GM21786 (cell line): Measurements from ENCODE around the gene TCIRG1.

Experiments
- ATAC-seq: cut with Tn5 transposase; IDR thresholded peaks from one replicate; pipeline ENCODE4 v1.9.1; 2021; ENCODE audit not compliant: unreplicated experiment

TCIRG1 gene

DNA sequence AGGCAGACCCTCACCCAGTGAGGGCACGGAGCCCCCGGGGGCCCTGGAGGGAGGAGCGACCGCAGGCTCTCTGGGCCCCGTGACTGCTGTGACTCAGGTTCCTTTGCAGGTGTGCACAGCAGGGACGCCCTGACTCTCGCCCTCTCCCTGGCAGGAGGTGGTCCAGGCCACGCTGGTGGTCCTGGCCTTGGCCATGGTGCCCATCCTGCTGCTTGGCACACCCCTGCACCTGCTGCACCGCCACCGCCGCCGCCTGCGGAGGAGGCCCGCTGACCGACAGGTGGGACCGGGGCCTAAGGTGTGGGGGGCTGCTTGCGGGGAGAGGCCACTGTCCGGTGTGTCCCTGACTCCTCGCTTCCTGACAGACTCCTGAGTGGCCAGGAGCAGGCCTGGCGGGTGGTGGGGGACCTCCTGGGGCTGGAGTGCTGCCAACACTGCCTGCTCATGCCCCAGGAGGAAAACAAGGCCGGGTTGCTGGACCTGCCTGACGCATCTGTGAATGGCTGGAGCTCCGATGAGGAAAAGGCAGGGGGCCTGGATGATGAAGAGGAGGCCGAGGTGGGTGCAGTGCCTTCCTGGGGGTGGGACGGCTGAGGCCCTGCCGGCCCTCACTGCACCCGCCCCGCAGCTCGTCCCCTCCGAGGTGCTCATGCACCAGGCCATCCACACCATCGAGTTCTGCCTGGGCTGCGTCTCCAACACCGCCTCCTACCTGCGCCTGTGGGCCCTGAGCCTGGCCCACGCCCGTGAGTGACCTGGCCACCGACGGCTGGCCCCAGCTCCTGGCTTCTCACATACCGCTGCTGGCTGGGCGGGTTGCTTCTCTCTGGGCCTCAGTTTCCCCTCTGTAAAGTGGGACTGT lies 10.9 kb downstream of the TCIRG1 start:
- ATAC-seq = no peak

DNA sequence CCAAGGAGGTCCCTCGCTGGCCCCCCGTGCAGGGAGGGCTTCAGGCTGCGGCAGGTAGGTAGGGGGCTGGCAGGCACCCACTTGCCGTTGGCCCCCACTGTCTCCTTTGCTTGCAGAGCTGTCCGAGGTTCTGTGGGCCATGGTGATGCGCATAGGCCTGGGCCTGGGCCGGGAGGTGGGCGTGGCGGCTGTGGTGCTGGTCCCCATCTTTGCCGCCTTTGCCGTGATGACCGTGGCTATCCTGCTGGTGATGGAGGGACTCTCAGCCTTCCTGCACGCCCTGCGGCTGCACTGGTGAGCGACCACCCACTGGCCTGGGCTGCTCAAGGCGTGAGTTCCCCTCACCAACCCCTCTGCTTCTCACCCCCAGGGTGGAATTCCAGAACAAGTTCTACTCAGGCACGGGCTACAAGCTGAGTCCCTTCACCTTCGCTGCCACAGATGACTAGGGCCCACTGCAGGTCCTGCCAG lies 11.6 kb downstream of the TCIRG1 start:
- no peak for ATAC-seq

DNA sequence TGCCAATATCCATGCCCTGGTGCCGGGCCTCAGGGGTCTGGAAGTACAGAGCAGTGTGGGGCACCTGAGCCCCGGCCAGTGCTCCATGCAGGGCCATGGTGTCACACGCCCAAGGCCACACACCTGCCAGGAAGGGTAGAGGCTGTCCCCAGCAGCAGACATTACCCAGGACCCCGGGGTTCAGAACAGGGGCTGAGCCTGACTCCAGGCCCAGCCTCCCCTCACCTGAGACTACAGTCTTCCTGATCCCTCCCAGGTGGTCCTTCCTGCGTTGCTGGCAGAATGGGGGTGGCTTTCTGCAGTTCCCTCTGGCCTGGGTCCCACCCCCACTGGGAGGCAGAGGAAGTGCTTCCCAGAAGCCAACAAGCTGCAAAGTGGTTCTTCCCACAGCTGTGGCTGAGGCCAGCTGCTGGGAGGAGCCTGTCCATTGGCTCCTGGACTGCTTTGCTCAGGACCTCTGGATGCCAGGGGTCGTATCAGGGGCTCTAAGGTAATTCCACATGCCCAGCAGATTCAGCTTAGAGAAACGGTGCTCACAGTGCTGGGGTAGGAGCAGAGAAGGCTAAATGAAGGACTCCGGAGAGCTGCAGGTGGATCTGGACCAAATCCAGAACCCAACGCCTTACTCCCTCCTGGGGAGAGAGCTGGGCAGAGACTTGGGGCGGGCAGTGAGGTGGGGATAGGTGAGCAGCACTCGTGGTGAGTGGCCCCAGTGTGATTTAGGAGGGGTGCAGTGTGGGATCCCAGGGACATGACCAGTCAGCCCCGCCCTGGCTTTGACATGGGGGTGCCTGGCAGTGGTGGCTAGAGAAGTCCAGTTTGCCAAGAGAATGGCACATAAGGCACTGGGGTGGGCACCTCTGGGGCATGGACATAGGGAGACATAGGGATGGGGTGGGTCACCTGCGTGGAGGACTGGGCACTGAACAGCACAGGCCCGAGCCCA lies 12.6 kb downstream of the TCIRG1 start:
- no peak for ATAC-seq

DNA sequence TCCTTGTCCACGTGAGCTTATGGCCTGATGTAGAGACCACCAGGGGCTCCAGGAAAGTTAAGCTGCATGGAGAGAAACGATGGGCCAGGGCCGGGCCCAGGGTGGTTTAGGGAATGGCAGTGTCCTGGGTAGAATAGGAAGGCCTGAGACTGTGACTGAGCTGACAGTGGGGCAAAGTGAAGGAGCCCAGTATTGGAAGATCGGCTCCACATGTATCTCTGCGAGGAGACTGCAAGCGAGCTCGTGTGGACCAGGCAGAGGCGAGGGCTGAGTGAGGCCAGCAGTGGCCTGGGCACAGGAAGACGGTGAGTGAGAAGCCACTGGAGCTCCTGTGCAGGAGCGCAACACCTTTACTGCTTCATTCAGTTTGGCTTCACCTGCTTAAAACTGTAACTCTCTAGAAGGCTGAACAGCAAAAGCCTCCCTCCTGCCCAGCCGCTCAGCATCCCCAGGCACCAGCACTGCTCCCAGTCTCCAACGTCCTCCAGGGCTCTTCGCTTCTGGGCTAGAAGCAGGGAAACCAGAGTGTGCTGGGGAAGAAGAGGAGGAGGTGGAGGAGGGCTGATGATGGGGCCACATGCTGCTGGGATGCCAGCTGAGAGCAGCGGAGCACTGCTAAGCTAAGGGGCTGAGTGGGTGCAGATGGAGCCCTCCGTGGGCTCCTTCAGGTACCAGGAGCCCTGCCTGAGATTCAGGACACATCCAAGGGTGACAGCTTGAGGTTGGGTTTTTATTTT lies 13.5 kb downstream of the TCIRG1 start:
- no peak for ATAC-seq

DNA sequence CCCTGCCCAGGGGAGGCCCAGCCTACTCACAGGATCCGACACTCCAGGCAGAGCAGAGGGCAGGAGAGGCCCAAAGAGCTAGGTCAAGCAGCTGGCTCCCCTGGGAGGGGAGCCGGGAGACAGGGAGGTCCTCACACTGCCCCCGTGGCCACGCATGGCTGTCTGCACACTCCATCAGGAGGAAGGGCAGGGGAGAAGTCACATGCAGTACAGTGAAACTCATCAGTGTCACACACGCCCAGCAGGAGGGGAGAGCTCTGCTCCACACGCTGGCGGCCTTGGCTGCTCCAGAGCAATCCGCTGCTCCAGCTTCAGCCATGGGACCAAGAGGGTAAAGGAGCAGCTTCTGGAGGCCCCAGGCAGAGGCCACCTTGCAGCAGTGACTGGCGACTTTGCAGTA lies 14.3 kb downstream of the TCIRG1 start:
- ATAC-seq = no peak

DNA sequence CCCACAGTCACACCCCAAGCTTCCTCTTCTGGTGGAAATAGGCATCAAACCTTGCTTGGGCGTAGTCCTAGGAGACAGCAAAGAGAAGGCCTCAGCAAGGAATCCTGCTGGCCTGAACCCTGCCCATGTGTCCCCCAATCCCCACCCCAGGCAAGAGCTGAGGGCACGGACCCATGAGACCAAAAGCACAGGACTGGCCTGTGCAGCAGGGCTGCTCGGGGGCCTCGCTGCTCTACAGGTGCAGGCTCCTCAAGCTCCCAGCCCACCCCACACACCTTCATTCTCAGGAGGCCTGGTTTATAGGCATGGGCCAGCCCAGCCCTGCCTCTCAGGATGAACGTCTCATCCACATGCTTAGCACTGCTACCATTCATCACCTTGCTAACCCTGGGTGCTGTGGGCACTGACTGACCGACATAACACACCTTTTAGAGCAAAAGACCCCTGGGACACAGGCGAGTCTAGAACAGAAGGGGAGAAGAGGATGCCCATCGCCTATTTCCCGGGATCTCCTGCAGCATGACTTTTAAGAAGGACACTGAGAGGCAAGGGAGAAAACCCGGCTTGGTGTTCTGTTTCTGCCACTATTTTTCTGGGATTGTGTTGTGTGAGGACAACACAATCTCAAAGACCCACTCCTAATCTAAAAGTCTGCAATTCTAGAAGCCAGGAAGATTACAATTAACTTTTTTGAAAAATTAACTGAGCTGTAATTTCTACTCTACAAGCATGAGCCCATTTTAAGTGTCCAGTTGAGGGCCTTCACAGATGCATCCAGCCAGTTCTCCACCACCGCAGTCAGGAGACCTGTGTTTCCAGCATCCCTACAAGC lies 15.4 kb downstream of the TCIRG1 start:
- no peak for ATAC-seq

DNA sequence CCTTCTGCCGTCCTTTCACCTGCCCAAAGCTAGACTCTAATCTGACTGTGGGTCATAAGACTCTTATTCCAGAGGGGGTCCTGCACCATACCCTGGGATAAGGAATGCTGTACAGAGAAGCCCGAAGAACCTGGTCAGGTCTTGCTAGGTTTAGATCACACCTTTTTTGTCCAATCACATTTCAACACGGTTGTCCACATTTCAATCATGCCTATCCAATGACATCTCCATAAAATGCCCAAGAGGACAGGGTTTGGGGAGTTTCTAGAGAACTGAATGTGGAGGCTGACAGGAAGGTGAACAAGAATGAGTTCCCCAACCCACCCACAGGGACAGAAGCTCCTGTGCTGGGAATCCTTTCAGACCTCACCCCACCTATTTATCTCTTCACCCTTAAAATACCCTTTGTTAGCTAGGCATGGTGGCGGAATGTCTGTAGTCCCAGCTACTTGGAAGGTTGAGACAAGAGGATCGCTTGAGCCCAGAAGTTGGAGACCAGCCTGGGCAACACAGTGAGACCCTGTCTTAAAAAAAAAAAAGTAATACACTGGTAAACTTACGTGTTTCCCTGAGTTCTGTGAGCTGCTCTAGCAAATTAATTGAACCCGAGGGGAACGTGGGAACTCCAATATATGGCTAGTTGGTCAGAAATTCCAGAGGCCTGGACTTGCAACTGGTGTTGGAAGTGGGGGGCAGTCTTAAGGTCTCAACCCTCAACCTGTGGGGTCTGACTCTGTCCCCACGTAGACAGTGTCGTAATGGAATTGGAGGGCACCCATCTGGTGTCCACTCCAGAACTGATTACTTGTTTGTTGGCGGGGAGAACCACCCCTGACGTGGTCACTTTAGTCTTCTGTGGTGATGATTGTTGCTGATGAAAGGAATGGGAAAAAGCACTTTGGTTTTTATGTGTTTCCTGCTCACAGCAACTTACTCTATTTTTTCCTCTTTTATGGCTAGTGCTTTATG lies 17.8 kb downstream of the TCIRG1 start:
- no peak for ATAC-seq

DNA sequence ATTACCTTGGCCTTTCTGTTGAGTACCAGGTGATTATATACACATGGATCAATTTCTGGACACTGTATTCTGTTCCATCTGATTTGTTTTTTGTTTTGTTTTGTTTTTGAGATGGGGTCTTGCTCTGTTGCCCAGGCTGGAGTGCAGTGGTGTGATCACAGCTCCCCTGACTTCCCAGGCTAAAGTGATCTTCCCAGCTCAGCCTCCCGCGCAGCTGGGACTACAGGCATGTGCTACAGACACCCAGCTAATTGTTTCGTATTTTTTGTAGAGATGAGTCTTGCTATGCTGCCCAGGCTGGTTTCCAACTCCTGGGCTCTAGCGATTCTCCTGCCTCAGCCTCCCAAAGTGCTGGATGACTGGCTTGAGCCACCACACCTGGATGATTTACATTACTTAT lies 19.0 kb downstream of the TCIRG1 start:
- ATAC-seq = no peak

DNA sequence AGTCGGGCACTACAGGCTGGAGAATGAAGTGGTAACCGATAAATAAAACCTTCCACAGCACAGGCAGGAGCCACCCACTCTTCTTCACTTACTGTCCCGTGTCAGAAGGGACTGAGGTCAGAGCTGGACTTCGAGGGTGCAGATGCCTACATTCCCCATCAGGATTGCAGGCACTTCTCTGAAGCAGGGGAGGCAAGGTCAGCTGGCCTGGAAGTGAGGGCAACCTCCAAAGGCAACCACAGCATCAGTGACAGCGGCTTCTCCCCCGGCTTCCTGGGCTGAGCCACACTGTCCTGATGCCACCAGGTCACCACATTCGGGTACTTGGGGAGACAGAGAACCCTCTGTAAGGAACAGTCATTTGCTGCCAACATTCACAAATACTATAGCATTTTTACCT lies 22.7 kb downstream of the TCIRG1 start:
- ATAC-seq = no peak

DNA sequence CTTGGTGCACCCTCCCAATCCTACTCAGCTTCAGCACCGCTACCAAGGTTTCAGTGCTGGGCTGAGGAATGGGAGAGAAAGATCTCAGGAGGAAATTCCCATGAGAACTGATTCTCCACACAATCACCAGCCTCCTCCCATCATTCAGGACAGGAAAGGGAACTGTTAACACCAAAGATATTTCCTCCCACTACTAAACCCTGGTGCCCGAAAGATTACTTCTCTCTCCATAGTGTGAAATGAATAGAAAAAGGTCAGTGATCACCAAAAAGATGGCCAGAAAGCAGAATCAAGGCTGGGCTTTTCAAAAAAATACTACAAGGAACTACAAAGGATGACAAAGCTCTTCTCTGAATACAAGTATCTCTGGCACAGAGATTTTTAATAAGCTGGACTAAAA lies 26.1 kb downstream of the TCIRG1 start:
- ATAC-seq = no peak

DNA sequence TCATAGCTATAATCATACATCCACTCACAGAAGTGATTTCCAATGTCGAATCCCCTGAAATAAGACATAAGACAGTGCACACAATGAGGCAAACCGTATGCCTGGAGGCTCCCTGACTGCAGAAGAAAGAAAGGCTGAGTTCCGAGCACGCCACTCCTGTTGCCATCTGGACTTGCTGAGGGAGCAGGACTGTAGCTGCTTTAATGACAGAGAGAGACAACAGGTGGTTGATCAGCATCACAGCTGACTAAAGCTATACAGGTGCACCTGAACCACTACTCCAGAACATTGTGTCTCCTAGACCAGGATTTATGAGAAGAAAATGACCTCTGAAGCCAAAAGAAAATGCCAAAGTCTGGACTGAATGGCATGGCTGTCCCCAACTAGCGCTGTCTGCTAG lies 27.0 kb downstream of the TCIRG1 start:
- no peak for ATAC-seq

DNA sequence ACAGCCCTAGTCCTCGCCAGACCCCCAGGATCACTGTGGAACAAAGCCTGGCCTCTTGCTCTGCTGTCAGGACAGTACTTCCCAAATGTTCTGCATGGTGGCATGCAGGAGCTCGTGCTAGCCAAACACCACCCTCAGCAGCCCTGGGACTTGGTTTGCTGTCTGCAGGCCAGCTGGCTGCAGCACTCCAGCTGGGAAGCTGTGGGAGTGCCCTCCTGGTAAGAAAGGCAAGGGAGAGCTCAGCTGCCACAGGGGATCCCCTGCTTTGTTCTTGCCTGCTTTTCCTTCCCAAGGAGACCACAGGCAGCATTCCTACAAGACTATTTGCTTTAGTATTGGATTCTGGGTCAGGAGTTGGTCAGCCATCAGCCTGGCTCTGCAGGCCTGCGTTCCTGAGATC lies 27.9 kb downstream of the TCIRG1 start:
- no peak for ATAC-seq

DNA sequence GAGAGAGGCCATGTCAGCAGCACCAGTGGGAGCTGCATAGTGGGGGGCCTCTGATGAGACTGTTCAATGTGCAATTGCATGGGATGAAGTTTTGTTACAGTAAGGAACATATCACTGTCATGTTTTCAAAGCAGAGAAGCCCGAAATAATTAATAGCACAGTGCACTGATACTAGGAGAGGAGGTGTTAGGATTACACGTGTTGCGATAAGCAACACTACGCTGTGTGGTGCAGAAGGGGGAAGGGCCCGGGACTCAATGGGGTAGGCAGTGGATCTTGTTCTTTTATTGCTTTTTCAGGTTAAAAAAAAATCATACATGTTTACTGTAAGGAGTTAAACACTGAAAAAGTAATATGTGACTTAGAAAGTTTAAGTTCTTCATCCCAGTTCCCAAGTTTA lies 29.2 kb downstream of the TCIRG1 start:
- no peak for ATAC-seq

DNA sequence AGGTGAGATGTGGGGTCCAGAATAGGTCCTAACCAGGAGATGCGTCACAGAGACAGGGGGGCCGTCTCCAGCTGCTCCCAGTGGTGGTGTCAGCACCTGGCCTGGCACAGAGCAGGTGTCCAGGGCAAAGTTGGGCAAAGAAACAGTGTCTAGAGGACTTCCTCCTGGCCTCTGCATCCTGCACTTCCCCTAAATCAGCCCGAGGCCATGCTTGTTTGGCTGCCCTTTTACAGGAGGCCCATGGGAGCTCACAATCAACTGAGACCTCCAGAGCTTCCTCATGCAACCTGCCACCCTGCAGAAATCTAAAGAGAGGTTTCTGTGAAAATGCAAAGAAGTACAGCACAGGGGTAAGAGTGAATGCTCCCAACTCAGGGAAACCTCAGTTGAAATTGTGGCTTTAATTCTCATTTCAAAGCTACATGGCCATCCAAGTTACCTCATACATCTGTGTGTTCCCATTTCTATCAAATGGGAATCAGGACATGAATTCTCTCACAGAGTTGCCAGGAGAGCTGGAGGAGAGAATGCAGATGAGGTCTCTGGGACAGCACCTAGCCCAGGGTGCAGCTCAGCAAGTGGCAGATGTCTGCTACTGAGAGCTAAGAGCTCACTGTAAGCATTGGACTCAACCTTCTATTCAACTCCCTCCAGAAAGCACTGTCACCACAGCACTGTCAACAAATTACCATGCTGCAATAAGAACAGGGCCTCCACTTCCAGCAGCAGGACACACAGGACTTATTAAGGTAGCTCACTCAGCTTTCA lies 32.6 kb downstream of the TCIRG1 start:
- no peak for ATAC-seq

DNA sequence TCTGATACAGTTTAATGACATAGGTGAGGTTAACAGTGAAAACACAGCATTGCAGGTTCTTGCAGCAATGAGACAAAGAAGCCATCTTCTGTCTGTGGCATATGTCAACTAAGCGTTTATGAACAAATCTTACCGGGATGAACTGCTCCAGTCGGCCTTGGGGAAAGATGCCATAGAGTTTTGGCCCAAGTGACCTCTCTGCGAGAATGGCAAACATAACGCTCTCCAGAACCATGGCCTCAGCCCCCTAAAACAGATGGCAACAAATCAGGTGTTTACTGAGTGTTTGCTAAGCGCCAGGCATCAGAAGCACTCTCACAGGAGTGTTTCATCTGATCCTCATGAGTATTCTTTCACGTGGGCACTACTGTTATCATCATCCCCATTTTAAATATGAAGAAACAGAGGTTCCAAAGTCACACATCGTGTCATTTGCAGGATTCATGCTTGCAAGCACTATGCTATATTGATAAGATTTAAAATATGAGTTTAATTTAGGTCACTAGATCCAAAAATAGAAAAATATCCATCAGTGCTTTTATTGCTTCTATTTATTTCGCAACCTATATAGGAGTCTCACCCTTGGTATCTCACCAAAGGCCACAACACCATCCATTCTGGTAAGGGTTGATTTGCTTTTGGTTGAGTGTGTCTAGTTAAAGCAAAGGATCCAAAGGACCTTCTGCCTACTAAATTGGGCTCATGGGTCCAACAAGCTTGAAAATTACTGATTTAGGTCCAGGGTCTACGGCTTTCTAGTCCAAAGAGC lies 35.9 kb downstream of the TCIRG1 start:
- ATAC-seq = no peak

DNA sequence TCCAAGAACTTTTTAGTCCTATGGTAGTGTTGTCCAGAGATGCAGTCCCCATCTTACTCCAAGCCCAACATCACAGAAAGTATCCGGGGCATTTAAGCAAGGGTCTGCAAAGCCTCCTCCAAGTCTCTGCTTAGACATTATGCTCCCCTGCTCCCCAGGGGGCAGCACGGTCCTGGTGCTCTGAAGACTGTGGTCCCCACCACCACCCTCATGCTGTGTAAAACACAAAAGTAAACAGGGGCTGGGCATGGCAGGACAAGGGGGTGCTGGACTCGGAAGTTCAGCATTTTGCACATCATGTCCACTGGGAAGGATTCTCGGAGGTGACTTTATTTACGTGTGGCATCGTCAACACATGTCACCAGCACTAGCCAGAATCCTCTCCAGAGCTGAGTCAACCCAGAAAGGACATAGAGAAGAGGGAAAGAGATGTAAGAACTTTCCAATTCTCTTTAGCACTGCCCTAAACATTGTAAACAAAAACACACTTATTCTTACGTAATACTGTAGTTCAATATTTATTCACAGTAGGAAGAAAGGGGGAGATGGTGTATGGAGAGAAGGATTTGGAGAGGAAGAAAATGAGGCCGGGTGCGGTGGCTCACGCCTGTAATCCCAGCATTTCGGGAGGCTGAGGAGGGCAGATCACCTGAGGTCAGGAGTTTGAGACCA lies 37.7 kb downstream of the TCIRG1 start:
- no peak for ATAC-seq
